Measurements from ENCODE around the gene DTX1.

Gene DTX1

GRCh38 chr12:113094738-113095137 is 38.2 kb downstream of the DTX1 start:
- DNase-seq (ENCODE audit: low spot score) = no peak

GRCh38 chr12:113095405-113095804 is 38.9 kb downstream of the DTX1 start:
- DNase-seq (ENCODE audit: low spot score) = no peak

GRCh38 chr12:113096675-113097461 is 40.3 kb downstream of the DTX1 start:
- DNase-seq (ENCODE audit: low spot score) = no peak

GRCh38 chr12:113097716-113098440 is 41.3 kb downstream of the DTX1 start:
- peak; percentile 90 for DNase-seq (ENCODE audit: low spot score)

GRCh38 chr12:113098441-113099028 is 42.0 kb downstream of the DTX1 start:
- DNase-seq (ENCODE audit: low spot score) = peak; percentile 90

- DNase-seq (ENCODE audit: low spot score) = no peak
These were observed 42.8 kb downstream of the DTX1 start for GRCh38 chr12:113099364-113099763.

GRCh38 chr12:113099764-113100163 is 43.2 kb downstream of the DTX1 start:
- no peak for DNase-seq (ENCODE audit: low spot score)

- DNase-seq (ENCODE audit: low spot score) = no peak
These were observed 45.2 kb downstream of the DTX1 start for GRCh38 chr12:113101751-113102150.

GRCh38 chr12:113102811-113103210 is 46.3 kb downstream of the DTX1 start:
- DNase-seq (ENCODE audit: low spot score) = no peak

GRCh38 chr12:113103756-113104450 is 47.4 kb downstream of the DTX1 start:
- peak; percentile 95 for DNase-seq (ENCODE audit: low spot score)

GRCh38 chr12:113104953-113105510 is 48.5 kb downstream of the DTX1 start:
- DNase-seq (ENCODE audit: low spot score) = no peak

- DNase-seq (ENCODE audit: low spot score) = no peak
These were observed 49.2 kb downstream of the DTX1 start for GRCh38 chr12:113105606-113106271.

- DNase-seq (ENCODE audit: low spot score) = no peak
These were observed 49.8 kb downstream of the DTX1 start for GRCh38 chr12:113106361-113106760.

- no peak for DNase-seq (ENCODE audit: low spot score)
These were observed 51.8 kb downstream of the DTX1 start for GRCh38 chr12:113108308-113108707.

GRCh38 chr12:113109360-113109759 is 52.8 kb downstream of the DTX1 start:
- DNase-seq (ENCODE audit: low spot score) = no peak

GRCh38 chr12:113109872-113110599 is 53.5 kb downstream of the DTX1 start:
- no peak for DNase-seq (ENCODE audit: low spot score)

GRCh38 chr12:113111247-113111646 is 54.7 kb downstream of the DTX1 start:
- DNase-seq (ENCODE audit: low spot score) = no peak

GRCh38 chr12:113112043-113112899 is 55.7 kb downstream of the DTX1 start:
- DNase-seq (ENCODE audit: low spot score) = no peak

- no peak for DNase-seq (ENCODE audit: low spot score)
These were observed 56.9 kb downstream of the DTX1 start for GRCh38 chr12:113113397-113113796.

Measured in iPS-NIHi11 (cell line).